ENCODE measurements around the gene CDHR2. TPM values are rescaled to one million over a fixed set of nuclear protein-coding genes. Genes with fewer than 3 reads are reported as not detected.

CDHR2 gene
- total RNA-seq, 4 donors from 2014 or later = 0.15 TPM; not detected in 3

- peak; percentile 14 for ATAC-seq
- TF ChIP-seq POLR2AphosphoS5 (IDR thresholded peaks at IDR 0.05) (no peak), EP300 (IDR thresholded peaks at IDR 0.05) (no peak), POLR2A (IDR thresholded peaks at IDR 0.05) (no peak), CTCF (IDR thresholded peaks at IDR 0.05) (no peak)
- no peaks in the 10 kb centered on the region for H3K9me3 ChIP-seq
- no peaks in the 10 kb centered on the region for H3K27me3 ChIP-seq
- H3K4me3 ChIP-seq = no peak overlapping the region
- peaks cover 0 to 59% of the 10 kb centered on the region in 2 donors for H3K36me3 ChIP-seq
- peak overlapping the region in 1 of 4 donors; percentile 3 for H3K27ac ChIP-seq
- no CpG with 5 or more reads among the region's 17 CpGs for WGBS, 2 donors (ENCODE audit: low coverage in 1 of 2)
- H3K4me1 ChIP-seq = peaks cover 0 to 55% (median 20%) of the 10 kb centered on the region in 3 donors
Observed at GRCh38 chr5:176528761-176529115, 20.4 kb upstream of the CDHR2 start.

- TF ChIP-seq POLR2AphosphoS5 (IDR thresholded peaks at IDR 0.05) (no peak), EP300 (IDR thresholded peaks at IDR 0.05) (no peak), CTCF (IDR thresholded peaks at IDR 0.05) (no peak), POLR2A (IDR thresholded peaks at IDR 0.05) (no peak)
- no peak overlapping the region for H3K4me3 ChIP-seq
- no peak overlapping the region for H3K27ac ChIP-seq
Observed at GRCh38 chr5:176529116-176529740, 19.9 kb upstream of the CDHR2 start.

GRCh38 chr5:176529741-176530141, 19.4 kb upstream of the CDHR2 start:
- H3K9me3 ChIP-seq = no peaks in the 10 kb centered on the region
- H3K4me1 ChIP-seq = peaks cover 0 to 65% (median 30%) of the 10 kb centered on the region in 3 donors
- H3K27ac ChIP-seq = no peak overlapping the region
- H3K4me3 ChIP-seq = no peak overlapping the region
- WGBS, 2 donors (ENCODE audit: low coverage in 1 of 2) = no CpG with 5 or more reads among the region's 11 CpGs
- no peak for TF ChIP-seq POLR2AphosphoS5 (IDR thresholded peaks at IDR 0.05)
- no peak for ATAC-seq
- H3K36me3 ChIP-seq = peaks cover 0 to 59% of the 10 kb centered on the region in 2 donors
- H3K27me3 ChIP-seq = no peaks in the 10 kb centered on the region

More at GRCh38 chr5:176529116-176529740, 19.9 kb upstream of the CDHR2 start:
- WGBS, 2 donors (ENCODE audit: low coverage in 1 of 2) = 80% methylated on average over 3 of the region's 26 CpGs; no CpG with 5 or more reads in 1 of the 2 donors
- Histone ChIP-seq H3K4me1 (peaks cover 0 to 60% (median 25%) of the 10 kb centered on the region in 3 donors), H3K27me3 (no peaks in the 10 kb centered on the region), H3K36me3 (peaks cover 0 to 59% of the 10 kb centered on the region in 2 donors), H3K9me3 (no peaks in the 10 kb centered on the region)
- ATAC-seq = no peak

GRCh38 chr5:176530393-176530982, 18.7 kb upstream of the CDHR2 start:
- H3K36me3 ChIP-seq = peaks cover 0 to 59% of the 10 kb centered on the region in 2 donors
- 75% methylated on average over 10 of the region's 28 CpGs; no CpG with 5 or more reads in 1 of the 2 donors for WGBS, 2 donors (ENCODE audit: low coverage in 1 of 2)
- no peaks in the 10 kb centered on the region for H3K9me3 ChIP-seq
- H3K4me3 ChIP-seq = no peak overlapping the region
- H3K27me3 ChIP-seq = no peaks in the 10 kb centered on the region
- no peak for ATAC-seq
- peak overlapping the region in 3 of 4 donors; percentile 25 to 63 (median 55) for H3K27ac ChIP-seq
- TF ChIP-seq POLR2AphosphoS5 (IDR thresholded peaks at IDR 0.05) (no peak), POLR2A (IDR thresholded peaks at IDR 0.05) (no peak), EP300 (IDR thresholded peaks at IDR 0.05) (no peak), CTCF (IDR thresholded peaks at IDR 0.05) (no peak)
- peaks cover 0 to 73% (median 38%) of the 10 kb centered on the region in 3 donors for H3K4me1 ChIP-seq

GRCh38 chr5:176530983-176531901, 17.9 kb upstream of the CDHR2 start:
- TF ChIP-seq EP300 (IDR thresholded peaks at IDR 0.05) (no peak), CTCF (IDR thresholded peaks at IDR 0.05) (no peak), POLR2A (IDR thresholded peaks at IDR 0.05) (no peak), POLR2AphosphoS5 (IDR thresholded peaks at IDR 0.05) (no peak)

More at GRCh38 chr5:176530983-176531901, 17.9 kb upstream of the CDHR2 start:
- Histone ChIP-seq H3K27me3 (no peaks in the 10 kb centered on the region), H3K4me1 (peaks cover 0 to 80% (median 42%) of the 10 kb centered on the region in 3 donors), H3K27ac (peak overlapping the region in 3 of 4 donors; percentile 25 to 63 (median 55)), H3K36me3 (peaks cover 0 to 57% of the 10 kb centered on the region in 2 donors), H3K4me3 (no peak overlapping the region), H3K9me3 (no peaks in the 10 kb centered on the region)
- ATAC-seq = peak; percentile 27
- WGBS, 2 donors (ENCODE audit: low coverage in 1 of 2) = 31 to 52% methylated on average over 6 of the region's 24 CpGs
